GM20000 (cell line): ENCODE results near the gene ZNF503.

ENCODE experiments used
- DNase-seq: peaks from one replicate; pipeline ENCODE4 v3.0.0; 2012; ENCODE audit warnings: low spot score
- CTCF ChIP-seq: IDR thresholded peaks from 2 replicates; pipeline ENCODE4 v1.5.1; 2012; ENCODE audit warnings: mild to moderate bottlenecking, control low read depth; ENCODE audit errors: extremely low read depth, missing control alignments

The ZNF503 gene

GRCh38 chr10:75390178-75390577 is 11.4 kb downstream of the ZNF503 start:
- DNase-seq = no peak
- TF ChIP-seq CTCF = no peak

GRCh38 chr10:75388082-75388481 is 13.5 kb downstream of the ZNF503 start:
- DNase-seq = no peak
- TF ChIP-seq CTCF = no peak

GRCh38 chr10:75386128-75386527 is 15.4 kb downstream of the ZNF503 start:
- TF ChIP-seq CTCF = no peak

GRCh38 chr10:75379817-75380216 is 21.7 kb downstream of the ZNF503 start:
- no peak for DNase-seq
- no peak for TF ChIP-seq CTCF

More at GRCh38 chr10:75386128-75386527, 15.4 kb downstream of the ZNF503 start:
- no peak for DNase-seq

- no peak for DNase-seq
- TF ChIP-seq CTCF = no peak
Observed at GRCh38 chr10:75379212-75379724, 22.3 kb downstream of the ZNF503 start.

GRCh38 chr10:75378379-75378778 is 23.2 kb downstream of the ZNF503 start:
- DNase-seq = no peak
- no peak for TF ChIP-seq CTCF

- DNase-seq = no peak
- no peak for TF ChIP-seq CTCF
Observed at GRCh38 chr10:75377869-75378268, 23.7 kb downstream of the ZNF503 start.
